ENCODE data around the gene OR5F1.

DNA sequence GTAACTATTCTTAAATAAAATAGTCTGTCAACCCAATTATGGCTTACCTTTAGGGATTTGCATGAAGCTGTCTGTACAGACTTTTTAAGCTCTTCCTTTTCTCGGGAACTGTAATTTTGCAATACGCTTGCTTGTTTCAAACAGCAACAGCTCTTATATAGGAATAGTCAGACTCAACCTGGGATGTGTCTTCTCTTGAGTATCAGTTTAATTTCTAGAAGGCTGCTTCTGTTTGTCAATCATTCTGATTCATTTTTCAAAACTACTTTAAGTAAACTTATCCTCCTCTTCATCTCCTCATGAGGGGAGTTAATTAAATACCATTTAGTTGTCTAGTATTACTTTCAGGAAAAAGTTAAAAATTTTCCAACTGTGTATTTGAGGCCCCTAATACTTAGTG, 24.6 kb downstream of the OR5F1 start, which contains the start of gene OR10AG1:
- TF ChIP-seq, protein P1, sequence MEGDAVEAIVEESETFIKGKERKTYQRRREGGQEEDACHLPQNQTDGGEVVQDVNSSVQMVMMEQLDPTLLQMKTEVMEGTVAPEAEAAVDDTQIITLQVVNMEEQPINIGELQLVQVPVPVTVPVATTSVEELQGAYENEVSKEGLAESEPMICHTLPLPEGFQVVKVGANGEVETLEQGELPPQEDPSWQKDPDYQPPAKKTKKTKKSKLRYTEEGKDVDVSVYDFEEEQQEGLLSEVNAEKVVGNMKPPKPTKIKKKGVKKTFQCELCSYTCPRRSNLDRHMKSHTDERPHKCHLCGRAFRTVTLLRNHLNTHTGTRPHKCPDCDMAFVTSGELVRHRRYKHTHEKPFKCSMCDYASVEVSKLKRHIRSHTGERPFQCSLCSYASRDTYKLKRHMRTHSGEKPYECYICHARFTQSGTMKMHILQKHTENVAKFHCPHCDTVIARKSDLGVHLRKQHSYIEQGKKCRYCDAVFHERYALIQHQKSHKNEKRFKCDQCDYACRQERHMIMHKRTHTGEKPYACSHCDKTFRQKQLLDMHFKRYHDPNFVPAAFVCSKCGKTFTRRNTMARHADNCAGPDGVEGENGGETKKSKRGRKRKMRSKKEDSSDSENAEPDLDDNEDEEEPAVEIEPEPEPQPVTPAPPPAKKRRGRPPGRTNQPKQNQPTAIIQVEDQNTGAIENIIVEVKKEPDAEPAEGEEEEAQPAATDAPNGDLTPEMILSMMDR (conservative IDR thresholded peaks at IDR 0.05; ENCODE audit: low read length), result no peak
- no peak for TF ChIP-seq EZH2phosphoT487 (IDR thresholded peaks at IDR 0.05; ENCODE audit: borderline replicate concordance, low read depth, low read length)
